Middle frontal gyrus (tissue), 1 donor: ENCODE results near the gene PIGQ.
"Not testable (repeated sequence)": the region's sequence is repeated elsewhere in the genome, so short reads cannot be mapped to it uniquely, and the experiment has no call there.

Experiments
- DNase-seq: peaks from one replicate; pipeline ENCODE4 v3.0.0-alpha.2; 2015; ENCODE audit warnings: low spot score; ENCODE audit errors: extremely low spot score

Gene PIGQ

GRCh38 chr16:586047-586644 is 16.4 kb downstream of the PIGQ start:
- DNase-seq = no peak

- DNase-seq = no peak
Observed at GRCh38 chr16:586645-587590, 17.1 kb downstream of the PIGQ start.

DNA sequence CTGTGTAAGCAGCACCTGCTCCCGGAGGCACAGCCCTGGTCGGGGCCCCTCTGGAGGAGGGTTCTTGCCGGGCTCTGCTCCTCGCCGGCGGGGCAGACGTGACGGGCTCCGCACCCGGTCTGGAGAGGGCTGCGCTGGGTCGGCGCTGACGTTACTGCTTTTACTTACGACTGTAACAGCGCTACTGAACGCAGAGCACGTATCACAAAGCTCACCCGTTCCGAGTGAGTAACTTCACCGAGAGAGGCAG is 18.8 kb downstream of the PIGQ start:
- no peak for DNase-seq

DNA sequence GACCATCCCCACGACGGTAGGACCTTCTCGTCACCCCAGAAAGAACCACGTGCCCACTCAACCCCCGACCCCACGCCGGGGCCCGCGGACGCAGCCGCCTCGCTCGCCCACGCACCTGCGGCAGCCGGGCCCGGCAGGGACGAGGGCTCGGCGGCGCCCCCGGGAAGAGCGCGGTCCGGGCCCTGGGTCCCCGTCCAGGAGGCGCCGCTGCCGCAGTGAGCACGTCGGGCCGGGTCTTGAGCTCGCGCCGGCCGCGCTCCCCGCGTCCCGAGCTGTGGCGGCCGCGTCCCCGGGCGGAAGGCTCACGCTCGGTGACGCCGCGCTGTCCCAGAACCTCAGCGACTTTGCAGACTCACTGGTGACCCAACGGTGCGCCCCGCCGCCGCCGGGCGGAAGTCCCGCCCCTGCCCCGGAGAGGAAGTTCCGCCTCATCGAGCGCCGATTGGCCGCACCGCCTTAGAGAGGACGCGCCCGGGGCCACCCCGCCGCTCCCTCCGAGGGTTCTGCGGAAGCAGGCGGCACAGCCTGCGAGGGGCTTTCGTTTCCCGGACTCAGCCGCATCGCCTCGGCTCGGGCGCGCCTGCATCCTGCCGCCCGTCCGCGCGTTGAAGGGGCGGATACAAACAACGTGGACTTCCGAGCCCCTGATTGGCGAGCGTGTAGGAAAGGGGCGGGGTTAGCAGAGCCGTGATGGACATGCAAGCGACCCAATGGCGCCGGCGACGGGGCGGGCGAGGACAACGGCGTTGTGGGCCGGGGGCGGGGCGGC is 19.3 kb downstream of the PIGQ start:
- DNase-seq = peak; percentile 91

DNA sequence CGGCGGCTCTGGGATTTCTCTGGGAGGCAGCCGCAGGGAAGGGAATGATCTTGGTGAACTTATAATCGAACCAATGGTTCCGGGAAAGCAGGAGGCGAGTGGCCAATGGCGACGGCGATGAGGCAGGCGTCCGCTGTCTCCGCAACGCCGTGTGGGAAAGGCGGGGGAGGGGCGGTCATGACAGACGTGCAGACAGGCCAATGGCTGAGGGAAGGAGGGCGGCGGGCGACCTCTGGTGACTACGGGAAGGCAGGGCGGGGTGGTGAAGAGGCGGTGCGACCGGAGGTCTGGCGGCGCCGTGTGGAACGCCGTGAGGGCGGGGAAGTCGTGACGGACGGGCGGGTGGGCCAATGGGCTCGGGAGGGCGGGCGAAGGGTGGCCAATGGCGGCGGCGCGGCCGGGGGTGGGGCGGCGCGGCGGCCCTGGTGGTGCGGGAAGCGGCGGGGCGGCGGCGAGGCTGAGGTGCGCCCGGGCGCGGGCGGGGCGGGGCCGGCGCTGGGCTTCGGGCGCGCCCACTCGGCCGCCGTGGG is 20.0 kb downstream of the PIGQ start, which contains the start of gene RAB40C:
RAB40C (plus strand) TSS at position 409 of the 530 bp plus-strand sequence. CDS start 226 bp downstream, outside the sequence.
- DNase-seq = peak; percentile 92

DNA sequence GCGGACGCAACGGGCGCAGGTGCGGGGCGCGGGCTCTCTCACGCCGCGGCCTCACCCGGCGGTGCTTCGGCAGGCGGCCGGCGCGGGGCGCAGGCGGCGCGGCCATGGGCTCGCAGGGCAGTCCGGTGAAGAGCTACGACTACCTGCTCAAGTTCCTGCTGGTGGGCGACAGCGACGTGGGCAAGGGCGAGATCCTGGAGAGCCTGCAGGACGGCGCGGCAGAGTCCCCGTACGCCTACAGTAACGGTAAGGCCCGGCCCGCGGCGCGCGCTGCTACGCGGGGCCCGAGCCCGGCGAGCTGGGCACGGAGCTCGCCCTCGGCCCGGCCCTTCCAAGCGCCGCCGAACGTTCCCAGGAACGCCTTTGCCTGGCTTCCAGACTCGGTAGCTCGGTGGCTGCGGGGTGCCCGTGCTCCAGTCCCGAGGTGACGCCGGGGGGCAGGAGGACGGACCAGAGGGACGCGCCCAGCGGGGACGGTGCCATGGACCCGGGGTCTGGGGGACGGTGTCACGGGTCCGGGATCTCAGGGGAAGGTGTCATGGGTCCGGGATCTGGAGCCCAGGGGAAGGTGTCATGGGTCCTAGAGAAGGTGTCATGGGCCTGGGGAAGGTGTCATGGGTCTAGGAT is 20.5 kb downstream of the PIGQ start:
- DNase-seq = no peak

- DNase-seq = no peak
Observed at GRCh38 chr16:590815-591200, 21.0 kb downstream of the PIGQ start.

- no peak for DNase-seq
Observed at GRCh38 chr16:591231-591630, 21.5 kb downstream of the PIGQ start.

DNA sequence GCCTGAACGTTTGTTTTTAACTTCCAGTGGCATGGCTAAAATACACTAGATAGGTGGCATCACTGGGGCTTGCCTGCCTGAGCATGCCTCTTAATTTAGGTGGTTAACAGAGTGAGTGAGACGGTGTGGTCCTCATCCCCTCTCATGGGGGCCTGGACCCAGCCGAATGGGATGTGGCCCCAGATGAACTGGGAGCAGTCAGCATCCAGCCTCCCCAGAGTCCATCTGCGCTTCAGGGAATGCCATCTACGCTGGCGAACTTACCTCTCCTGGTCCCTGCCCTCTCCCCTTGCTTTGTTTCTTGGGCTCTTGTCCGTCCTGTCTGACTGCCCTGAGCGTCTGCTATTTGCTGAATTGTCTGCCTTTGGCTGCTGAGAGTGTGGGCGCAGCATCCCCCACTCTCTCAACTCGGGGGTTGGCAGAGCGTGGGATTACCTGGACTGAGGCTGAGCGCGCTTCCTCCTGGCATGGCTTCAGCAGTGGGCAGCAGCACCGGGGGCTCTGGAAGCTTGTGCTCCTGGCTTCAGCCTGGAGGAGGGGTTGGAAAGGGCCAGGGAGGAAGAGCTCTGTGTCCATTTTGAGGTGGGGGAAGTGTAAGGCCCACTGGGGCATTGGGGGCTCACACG is 22.2 kb downstream of the PIGQ start:
- DNase-seq = no peak

DNA sequence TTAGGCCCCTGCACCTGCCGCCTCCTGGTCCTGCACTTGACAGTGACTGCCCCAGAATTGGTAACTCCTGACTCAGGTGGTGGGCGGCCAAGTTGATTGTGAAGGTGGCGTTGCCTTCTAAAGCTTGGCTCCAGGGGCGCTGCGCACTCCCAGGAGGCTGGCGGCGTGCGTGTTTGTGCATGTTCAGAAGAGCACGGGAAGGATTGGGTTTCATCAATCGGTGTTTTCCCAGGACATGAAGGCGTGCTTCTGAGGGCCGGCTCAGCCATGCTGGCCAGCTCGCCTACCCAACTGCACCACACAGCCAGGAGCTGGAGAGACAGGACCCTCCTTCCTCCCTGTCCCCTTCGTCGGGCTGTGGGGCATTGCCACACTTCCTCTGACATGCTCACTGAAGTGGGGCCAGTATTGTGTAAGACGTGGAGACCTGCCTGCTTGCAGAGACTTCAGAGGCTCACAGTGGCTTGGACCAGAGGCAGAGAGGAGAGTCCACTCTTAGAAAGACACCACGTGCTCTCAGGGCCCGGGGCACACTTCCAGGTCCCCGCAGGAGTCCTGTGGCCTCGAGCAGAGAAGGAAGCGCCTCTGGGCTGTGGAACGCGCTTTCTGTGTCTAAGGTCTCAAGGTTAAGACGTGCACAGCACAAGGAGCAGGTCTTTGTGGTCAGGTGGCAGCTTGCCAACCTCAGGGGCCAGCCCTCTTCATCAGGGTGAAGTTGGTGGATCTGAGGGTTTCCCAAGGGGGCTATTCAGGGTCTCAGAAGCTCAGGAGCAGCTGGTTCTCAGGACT is 22.9 kb downstream of the PIGQ start:
- no peak for DNase-seq

DNA sequence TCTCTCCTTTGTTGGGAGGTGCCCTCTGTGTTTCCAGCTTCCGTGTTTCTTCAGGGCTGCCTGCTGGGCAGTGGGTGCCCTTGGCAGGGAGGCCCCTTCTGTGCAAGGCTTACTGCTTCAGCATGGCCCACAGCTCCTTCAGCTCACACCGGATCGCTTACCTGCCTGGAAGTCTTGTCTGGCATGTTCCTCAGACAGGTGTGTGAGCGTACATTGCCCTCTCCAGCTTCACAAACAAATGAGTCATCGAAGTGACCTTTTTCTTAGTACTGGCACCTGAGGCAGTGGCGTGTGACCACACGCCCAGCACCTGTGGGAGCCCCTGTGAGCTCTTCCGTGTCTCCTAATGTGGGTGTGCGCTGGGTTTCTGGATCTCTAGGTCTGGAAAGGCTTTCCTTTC is 23.6 kb downstream of the PIGQ start:
- no peak for DNase-seq

DNA sequence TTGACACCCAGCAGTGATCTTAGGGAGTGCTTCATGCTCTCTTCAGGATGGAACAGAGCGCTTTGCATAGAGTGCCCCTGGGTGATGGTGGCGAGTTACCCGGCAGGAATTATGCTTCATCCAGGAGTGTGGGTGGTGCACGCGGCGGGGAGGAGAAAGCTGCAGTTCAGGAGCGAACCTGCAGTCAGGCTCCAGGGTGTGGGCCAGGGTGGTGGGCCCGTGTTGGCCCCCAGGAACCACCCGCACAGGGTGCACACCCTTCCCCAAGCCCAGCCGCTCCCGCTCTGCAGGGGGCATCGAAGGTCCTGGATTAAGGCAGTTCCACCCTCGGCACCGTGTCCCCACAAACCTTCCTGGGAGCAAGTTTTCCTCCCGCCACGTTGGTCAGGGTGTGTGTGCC is 24.0 kb downstream of the PIGQ start:
- no peak for DNase-seq

- DNase-seq = no peak
Observed at GRCh38 chr16:595094-595528, 25.3 kb downstream of the PIGQ start.

DNA sequence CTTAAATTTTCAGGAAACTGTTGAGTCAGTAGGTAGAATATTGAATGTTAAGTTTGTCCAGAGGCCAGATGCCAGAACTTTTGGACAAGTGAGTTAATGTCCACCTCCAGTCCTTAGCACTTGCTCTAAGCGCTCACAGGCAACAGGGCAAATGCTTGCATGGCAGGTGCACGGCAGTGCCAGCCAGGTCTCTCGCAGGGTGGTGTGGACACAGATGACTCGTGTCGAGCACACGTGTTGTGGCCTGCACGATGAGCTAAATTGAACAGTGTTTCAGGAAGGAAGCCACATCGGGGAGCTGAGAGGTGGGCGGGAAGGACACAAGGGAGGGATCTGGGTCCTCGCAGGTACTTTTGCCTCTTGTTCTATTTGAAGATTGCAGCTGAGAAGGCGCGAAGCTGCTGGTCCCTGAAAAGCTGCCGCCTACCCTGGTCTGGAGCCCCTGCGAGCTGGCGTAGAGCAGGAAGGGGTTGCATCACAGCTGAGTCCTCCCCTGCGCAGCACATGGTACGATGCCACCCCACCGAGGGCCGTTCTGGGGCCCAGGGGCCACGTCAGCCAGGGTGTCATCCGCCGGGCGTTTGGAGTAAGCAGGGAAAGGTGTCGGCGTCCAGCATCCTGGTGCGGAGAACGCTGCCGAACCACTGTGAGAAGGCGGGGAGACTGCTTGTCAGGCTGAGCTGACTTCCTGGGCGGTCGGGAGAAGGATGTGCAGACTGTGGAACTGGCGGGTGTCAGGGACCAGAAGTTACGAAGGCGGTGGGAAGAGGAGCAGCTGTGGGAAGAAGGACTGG is 26.4 kb downstream of the PIGQ start:
- peak; percentile 57 for DNase-seq

DNA sequence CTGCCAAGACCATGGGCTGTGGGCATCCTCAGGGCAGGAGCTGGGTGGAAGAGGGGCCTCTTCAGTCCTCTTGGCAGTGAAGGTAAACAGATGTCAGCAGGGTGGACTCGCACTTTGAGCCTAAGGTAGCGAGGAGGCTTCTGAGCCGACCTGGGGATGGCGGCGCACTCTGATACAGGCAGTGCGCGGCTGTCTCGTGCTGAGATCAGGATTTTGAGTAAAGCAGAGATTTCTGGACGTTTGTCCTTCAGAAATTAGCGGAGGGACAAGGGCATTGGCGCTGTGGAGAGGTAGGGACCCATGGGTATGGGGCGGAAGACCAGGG is 26.9 kb downstream of the PIGQ start:
- no peak for DNase-seq

DNA sequence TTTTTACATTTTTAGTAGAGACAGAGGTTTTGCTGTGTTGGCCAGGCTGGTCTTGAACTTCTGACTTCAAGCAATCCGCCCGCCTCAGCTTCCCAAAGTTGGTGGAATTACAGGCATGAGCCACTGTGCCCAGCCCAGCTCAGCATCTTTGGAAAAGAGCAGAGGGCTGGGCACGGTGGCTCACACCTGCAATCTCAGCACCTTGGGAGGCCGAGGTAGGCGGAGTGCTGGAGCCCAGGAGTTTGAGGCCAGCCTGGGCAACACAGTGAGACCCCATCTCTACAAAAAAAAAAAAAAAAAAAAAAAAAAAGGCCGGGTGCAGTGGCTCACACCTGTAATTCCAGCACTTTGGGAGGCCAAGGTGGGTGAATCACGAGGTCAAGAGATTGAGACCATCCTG is 27.9 kb downstream of the PIGQ start:
- DNase-seq = not testable (repeated sequence)

GRCh38 chr16:598823-599739 is 29.3 kb downstream of the PIGQ start:
- DNase-seq = no peak

GRCh38 chr16:600781-601180 is 31.0 kb downstream of the PIGQ start:
- DNase-seq = no peak
